ENCODE measurements around the gene DEF6.

DNA sequence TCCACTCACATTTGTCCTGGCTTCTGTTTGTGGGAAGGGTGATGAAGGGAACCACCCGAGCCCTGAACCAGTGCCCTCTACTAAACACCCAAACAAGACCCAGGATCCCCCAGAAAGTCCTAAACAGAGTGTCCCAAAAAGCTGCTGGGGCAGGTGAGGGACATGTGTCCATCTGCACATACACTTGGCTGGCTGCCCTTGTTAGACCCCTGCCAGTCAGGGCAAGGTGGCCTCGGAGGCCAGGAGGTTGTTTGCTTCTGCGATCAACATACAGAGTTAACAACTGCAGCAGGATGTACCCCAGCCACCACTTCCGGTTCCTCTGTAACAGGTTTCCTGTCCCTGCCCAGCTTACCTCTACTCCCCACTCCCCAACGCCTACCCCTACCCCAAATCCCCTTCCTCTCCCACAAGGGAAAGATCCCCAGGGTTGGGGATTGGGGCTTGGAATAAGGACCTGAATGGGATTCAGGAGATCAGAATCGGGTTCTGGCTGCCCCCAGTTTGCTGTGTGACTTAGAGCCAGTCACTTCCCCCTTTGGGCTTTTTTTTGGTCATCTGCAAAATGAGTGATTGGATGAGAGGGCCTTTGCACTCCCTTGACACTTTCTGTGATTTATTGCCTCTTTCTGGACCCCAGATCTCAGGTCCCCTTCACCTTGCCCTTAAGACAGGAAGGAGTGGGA lies 13.9 kb downstream of the DEF6 start:
- TF ChIP-seq, protein P1, sequence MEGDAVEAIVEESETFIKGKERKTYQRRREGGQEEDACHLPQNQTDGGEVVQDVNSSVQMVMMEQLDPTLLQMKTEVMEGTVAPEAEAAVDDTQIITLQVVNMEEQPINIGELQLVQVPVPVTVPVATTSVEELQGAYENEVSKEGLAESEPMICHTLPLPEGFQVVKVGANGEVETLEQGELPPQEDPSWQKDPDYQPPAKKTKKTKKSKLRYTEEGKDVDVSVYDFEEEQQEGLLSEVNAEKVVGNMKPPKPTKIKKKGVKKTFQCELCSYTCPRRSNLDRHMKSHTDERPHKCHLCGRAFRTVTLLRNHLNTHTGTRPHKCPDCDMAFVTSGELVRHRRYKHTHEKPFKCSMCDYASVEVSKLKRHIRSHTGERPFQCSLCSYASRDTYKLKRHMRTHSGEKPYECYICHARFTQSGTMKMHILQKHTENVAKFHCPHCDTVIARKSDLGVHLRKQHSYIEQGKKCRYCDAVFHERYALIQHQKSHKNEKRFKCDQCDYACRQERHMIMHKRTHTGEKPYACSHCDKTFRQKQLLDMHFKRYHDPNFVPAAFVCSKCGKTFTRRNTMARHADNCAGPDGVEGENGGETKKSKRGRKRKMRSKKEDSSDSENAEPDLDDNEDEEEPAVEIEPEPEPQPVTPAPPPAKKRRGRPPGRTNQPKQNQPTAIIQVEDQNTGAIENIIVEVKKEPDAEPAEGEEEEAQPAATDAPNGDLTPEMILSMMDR (conservative IDR thresholded peaks at IDR 0.05; ENCODE audit: low read depth in 2 of 2): no peak
- no peak for TF ChIP-seq POLR2AphosphoS5 (IDR thresholded peaks at IDR 0.05; ENCODE audit: low read depth)
- no peak for TF ChIP-seq EZH2 (IDR thresholded peaks at IDR 0.05; ENCODE audit: low read depth, unreplicated experiment)
- TF ChIP-seq, protein P2, sequence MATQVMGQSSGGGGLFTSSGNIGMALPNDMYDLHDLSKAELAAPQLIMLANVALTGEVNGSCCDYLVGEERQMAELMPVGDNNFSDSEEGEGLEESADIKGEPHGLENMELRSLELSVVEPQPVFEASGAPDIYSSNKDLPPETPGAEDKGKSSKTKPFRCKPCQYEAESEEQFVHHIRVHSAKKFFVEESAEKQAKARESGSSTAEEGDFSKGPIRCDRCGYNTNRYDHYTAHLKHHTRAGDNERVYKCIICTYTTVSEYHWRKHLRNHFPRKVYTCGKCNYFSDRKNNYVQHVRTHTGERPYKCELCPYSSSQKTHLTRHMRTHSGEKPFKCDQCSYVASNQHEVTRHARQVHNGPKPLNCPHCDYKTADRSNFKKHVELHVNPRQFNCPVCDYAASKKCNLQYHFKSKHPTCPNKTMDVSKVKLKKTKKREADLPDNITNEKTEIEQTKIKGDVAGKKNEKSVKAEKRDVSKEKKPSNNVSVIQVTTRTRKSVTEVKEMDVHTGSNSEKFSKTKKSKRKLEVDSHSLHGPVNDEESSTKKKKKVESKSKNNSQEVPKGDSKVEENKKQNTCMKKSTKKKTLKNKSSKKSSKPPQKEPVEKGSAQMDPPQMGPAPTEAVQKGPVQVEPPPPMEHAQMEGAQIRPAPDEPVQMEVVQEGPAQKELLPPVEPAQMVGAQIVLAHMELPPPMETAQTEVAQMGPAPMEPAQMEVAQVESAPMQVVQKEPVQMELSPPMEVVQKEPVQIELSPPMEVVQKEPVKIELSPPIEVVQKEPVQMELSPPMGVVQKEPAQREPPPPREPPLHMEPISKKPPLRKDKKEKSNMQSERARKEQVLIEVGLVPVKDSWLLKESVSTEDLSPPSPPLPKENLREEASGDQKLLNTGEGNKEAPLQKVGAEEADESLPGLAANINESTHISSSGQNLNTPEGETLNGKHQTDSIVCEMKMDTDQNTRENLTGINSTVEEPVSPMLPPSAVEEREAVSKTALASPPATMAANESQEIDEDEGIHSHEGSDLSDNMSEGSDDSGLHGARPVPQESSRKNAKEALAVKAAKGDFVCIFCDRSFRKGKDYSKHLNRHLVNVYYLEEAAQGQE (IDR thresholded peaks at IDR 0.05; ENCODE audit: unreplicated experiment): no peak
- no peak for TF ChIP-seq EZH2phosphoT487 (IDR thresholded peaks at IDR 0.05; ENCODE audit: unreplicated experiment)
- TF ChIP-seq JUNB (IDR thresholded peaks at IDR 0.05; ENCODE audit: unreplicated experiment): no peak
- TF ChIP-seq CREB1 (CRISPR knock-in tag; IDR thresholded peaks at IDR 0.05; ENCODE audit: low read depth): no peak
- TF ChIP-seq, protein P3, sequence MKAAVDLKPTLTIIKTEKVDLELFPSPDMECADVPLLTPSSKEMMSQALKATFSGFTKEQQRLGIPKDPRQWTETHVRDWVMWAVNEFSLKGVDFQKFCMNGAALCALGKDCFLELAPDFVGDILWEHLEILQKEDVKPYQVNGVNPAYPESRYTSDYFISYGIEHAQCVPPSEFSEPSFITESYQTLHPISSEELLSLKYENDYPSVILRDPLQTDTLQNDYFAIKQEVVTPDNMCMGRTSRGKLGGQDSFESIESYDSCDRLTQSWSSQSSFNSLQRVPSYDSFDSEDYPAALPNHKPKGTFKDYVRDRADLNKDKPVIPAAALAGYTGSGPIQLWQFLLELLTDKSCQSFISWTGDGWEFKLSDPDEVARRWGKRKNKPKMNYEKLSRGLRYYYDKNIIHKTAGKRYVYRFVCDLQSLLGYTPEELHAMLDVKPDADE (IDR thresholded peaks at IDR 0.05): no peak
- TF ChIP-seq NANOG (IDR thresholded peaks at IDR 0.05; ENCODE audit: borderline replicate concordance): no peak
- no peak for TF ChIP-seq STAT1 (IDR thresholded peaks at IDR 0.05; ENCODE audit: unreplicated experiment)

Data from GM23338 (cell line).